UCSD-AML1 (cell line): Measurements from ENCODE around the gene SPINK5.

Experiments
- DNase-seq: peaks from one replicate; lab custom pipeline; 2025; ENCODE audit not compliant: unreplicated experiment; lab: John Stamatoyannopoulos, UW

SPINK5 gene

DNA sequence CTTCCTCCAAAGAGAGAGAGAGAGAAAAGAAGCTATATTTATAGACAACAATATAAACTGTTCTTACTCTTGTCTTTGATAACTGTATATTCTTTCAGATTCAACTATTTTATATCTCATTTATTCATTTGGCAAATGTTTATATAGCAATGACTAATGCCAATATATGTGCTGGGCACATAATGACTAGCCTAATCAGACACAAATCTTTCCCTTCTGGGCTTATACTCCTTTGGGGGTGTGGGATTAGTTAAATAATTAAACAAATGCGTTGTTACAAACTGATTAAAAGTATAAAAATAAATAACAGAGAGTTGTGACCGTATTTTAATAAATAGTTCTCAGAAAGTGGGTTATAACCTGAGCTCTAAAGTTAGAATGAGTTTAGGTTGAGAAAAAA is 108.6 kb downstream of the SPINK5 start:
- DNase-seq: no peak

DNA sequence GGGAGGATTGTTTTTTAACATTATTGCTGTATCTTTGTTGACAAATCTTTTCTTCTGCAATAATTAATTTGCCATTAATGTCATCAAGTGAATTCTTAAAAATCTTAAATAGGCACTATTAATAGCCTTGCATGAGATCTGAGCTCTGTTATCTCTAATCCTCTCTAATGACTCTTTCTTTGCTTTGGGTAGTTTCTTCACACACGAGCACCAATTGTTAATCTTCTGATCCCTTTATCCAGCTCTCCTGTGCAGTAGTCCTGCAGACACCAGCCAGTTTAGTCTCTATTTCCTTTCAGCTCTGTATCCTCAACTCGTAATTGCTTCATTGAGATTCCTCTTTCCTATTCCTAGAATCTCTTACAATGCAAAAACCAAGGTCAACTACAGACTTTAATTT is 112.7 kb downstream of the SPINK5 start:
- DNase-seq: no peak

DNA sequence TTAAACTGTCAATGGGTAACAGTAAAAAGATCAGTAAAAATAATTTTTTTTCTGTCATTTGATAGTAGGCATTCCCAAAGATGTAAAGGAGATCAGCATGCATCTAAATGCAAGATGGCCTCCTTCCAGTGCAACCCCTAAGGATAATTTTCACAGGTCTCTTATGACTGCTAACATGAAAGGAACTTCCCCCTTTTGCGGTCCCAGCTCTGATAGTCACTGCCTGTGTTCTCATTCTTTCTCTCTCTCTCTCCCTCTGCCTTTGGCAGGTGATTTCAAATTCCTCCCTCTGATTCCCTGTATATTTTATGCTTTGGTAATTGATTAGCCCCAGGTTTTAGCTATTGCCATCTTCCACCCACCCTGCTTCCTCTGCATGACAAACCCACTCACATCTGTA is 113.4 kb downstream of the SPINK5 start:
- no peak for DNase-seq

DNA sequence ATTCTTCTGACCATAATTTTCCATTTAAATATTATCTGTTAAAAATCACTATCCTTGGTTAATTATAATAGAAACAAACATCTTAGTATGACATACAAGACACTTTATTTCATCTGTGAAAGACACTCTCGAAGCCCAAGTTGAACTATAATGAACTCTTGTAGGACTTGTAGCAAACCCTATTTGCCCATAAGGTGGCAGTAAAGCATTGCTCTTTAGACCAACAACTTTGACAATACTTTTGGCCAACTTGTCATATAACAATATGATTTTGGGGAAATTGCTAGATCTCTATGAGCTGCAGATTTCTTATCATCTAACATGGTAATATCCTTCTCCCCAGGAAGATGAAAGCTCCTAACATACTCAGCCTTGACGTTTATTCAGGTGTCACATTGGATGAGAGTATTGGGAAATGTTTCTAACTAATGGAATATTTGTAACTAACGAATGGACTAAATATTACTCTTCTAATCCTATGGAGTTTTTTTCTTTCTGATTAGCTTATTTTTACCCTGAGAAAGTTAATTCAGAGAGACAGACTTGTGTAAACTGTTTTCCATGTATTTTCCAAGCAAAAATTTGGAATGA is 115.5 kb downstream of the SPINK5 start:
- DNase-seq: no peak

DNA sequence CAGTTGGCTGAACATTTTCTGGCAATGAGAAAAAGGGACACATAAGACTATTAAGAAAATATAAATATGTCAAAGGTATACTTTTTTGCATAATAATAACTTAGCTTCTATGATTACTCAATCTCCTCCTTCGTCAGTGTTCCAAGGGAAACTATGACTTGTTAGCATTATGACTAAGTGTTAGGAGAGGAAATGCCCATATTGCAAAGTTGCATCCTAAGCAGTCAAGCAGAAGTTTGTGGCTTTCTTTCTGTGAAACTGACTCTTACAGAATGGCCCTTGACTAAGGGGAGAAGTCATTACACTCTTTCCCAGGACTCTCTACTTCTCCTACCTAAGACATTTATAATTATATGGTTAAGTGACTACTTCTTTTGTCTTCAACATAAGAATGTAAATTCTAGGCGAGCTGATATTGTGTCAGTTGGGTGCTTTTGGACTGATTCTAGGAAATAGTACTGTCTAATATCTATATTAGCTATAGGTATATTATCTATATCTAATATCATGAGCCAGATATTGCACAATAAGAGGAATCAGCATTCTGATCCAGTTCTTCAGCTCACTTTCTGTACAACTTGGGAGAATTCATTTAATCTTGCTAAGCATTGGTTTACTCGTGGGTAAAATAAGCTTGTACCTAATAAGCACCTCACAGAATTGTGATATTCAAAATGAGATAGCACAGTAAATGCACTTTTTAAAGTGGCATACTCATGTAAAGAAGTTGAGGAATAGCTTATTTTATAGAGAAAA is 122.6 kb downstream of the SPINK5 start:
- DNase-seq: no peak
